Measurements from ENCODE around the gene DISC1. TPM values are rescaled to one million over a fixed set of nuclear protein-coding genes. Genes with fewer than 3 reads are reported as not detected.

The DISC1 gene
- total RNA-seq, 1 experiment from 2014 or later: 3.3 TPM

DNA sequence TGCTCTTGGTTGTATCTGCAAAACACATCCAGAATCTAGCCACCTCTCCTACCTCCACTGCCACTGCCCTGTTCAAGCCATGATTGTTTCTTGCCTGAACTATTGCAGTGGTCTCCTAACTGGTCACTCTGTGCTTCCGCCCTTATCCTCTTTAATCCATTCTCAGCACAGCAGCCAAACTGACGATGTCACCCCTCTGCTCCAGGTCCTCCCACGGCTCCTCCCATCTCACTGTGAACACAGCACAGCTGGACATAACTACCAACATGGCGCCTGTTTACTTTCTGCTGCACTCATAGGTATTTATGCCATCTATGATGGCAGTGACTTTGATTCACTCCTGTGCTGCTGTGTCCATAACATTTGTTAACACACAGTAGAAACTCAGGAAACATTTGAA, 406.7 kb downstream of the DISC1 start:
- Histone ChIP-seq H3K27me3 (replicated peaks) (no peaks in the 10 kb centered on the region; the same call in 1 of the 2 replicates), H3K36me3 (no peaks in the 10 kb centered on the region), H3K4me1 (replicated peaks) (no peaks in the 10 kb centered on the region), H3K9me3 (replicated peaks) (no peaks in the 10 kb centered on the region), H3K4me3 (no peak overlapping the region), H3K27ac (no peak overlapping the region)
- no peak for DNase-seq (ENCODE audit: low read depth in 1 of 2, low spot score in 2 of 2)

DNA sequence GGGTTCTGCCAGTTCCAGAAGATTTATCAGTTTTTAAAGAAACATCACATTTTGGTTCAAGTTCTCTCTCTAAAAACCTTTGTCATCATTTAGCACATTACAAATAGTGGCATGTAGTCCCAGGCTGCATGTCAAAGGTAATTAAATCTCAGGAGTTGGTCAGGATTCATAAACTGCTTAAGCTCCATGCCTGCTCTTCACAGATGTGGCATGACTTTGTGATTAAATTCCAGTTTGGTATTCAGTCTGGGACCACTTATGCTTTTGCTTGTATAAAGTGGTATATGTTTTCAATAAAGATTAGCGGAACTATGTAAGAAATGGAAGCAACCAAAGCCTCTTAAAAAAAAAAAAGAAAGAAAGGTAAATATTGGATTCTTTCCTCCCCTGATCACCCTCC, 408.0 kb downstream of the DISC1 start:
- no peak for DNase-seq (ENCODE audit: low read depth in 1 of 2, low spot score in 2 of 2)
- no peaks in the 10 kb centered on the region; the same call in 1 of the 2 replicates for H3K27me3 ChIP-seq (replicated peaks)
- no peaks in the 10 kb centered on the region for H3K9me3 ChIP-seq (replicated peaks)
- H3K4me1 ChIP-seq (replicated peaks): 0 out of 2 replicates have a peak, but pooled peaks cover 4% of the 10 kb centered on the region
- H3K36me3 ChIP-seq: no peaks in the 10 kb centered on the region
- no peak overlapping the region for H3K4me3 ChIP-seq
- H3K27ac ChIP-seq: no peak overlapping the region

DNA sequence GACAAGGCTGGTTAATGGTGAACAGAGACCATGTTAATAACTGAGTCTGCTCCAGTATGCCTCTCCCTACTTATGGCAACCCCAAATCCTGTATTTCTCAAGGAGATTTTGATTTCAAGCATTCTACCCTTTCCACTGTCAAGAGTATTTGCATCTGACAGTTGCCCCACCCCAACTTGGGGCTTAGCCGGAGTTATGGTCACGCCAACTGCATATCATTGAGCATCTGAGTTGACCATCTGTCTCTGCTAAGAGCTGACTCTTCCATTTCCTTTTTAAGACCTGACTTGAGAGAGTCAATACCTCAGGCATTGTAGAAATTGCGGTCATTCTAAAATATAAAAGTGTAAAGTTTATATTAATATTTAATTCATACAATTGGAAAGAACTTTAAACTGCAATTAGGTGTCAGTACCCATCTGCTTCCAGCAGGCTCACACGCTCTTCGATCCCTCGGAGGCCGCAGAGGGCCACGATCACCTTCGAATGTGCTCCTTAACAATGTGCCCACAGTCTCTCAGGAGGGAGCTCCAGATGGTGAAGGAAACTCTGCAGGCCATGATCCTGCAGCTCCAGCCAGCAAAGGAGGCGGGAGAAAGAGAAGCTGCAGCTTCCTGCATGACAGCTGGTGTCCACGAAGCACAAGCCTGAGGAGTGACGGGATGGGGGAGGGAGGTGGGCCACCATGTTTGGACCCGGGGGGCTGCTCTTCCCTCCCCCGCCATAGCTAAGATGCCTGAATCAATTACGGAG, 409.8 kb downstream of the DISC1 start:
- Histone ChIP-seq H3K4me1 (replicated peaks) (0 out of 2 replicates have a peak, but pooled peaks cover 4% of the 10 kb centered on the region), H3K27me3 (replicated peaks) (no peaks in the 10 kb centered on the region; the same call in 1 of the 2 replicates), H3K36me3 (no peaks in the 10 kb centered on the region), H3K27ac (no peak overlapping the region), H3K4me3 (no peak overlapping the region), H3K9me3 (replicated peaks) (no peaks in the 10 kb centered on the region)
- no peak for DNase-seq (ENCODE audit: low read depth in 1 of 2, low spot score in 2 of 2)

DNA sequence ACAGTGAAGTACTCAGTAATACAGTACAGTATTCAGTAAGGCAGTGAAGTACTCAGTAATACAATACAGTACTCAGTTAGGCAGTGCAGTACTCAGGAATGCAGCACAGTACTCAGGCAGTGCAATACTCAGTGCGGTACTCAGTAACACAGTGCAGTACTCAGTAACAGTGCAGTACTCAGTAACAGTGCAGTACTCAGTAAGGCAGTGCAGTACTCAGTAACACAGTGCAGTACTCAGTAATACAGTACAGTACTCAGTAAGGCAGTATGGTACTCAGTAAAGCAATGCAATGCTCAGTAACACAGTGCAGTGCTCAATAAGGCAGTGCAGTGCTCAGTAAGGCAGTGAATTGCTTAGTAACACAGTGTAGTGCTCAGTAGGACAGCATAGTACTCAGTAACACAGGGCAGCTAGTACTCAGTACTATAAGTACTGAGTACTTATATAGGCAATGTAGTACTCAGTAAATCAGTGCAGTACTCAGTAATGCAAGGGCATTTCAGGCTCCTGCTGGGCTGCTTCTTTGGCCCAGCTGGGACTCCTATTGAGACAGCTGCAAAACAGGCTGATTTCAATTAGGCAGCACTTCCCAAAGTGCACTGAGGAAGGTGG, 411.3 kb downstream of the DISC1 start:
- no peak for DNase-seq (ENCODE audit: low read depth in 1 of 2, low spot score in 2 of 2)
- Histone ChIP-seq H3K9me3 (replicated peaks) (no peaks in the 10 kb centered on the region), H3K36me3 (no peaks in the 10 kb centered on the region), H3K4me3 (no peak overlapping the region), H3K27me3 (replicated peaks) (no peaks in the 10 kb centered on the region; the same call in 1 of the 2 replicates), H3K4me1 (replicated peaks) (0 out of 2 replicates have a peak, but pooled peaks cover 4% of the 10 kb centered on the region), H3K27ac (no peak overlapping the region)

DNA sequence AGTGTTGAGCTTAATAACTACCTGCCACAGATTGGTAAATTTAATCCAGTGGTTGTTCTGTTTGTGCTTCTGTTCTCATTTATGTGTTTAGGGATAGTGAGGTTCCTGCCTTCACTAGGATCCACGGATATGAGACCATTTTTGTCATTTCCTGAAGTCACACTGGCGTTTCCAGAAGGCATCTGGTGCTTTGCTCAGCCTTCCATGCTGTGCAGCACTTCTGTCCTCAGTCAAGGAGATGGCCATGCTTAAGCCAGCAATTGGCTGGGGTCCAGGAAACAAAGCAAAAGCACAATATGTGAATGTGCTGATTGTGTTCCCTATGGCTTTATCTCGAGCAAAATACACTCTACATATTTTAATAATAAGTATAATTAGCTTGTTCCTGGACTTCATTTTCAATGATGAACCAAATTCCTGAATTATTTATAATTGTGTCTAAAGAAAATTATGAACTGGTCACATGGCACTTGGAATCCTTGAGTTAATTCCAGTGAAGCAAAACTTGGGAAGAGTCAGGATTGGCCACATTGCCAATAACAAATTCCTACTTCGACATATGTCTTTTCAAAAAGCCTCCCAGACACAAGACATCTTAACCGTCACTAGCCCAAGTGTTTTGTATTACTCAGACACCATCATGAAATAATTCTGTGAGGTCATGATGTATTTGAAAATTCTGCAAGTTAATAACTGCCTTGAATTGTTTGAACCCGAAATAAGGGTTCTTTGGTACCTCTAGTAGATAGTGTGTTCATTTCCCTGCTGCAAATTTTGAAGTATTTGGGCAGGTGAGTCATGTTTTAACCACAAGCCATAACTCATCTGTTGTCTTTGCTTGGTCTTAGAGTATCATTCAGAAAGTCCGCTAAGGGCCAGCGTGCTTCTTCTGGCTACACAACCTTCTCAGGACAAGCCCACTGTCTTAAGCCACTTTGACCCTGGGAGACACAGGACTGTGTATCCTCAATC, 412.4 kb downstream of the DISC1 start:
- Histone ChIP-seq H3K4me1 (replicated peaks) (0 out of 2 replicates have a peak, but pooled peaks cover 4% of the 10 kb centered on the region), H3K36me3 (no peaks in the 10 kb centered on the region), H3K27me3 (replicated peaks) (no peaks in the 10 kb centered on the region; the same call in 1 of the 2 replicates), H3K4me3 (no peak overlapping the region), H3K27ac (no peak overlapping the region), H3K9me3 (replicated peaks) (no peaks in the 10 kb centered on the region)
- no peak for DNase-seq (ENCODE audit: low read depth in 1 of 2, low spot score in 2 of 2)

DNA sequence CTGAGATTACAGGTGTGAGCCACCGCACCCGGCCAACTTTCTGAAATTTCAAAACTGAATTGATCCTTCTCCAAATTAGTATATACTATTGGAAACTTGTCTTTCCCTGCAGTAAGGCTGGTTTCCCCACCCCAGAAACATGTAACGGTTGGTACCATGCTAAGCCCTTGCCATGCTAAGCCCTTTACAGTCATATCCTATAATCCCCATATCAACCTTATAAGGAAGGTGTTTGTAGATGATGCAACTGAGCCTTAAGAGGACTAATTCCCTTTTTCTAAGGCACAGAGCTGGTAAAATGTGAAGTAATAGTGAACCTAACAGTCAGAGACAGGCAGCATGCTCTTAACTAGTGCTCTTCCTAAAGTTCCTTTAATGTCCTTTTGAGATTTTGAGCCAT, 413.7 kb downstream of the DISC1 start:
- H3K4me1 ChIP-seq (replicated peaks): 0 out of 2 replicates have a peak, but pooled peaks cover 4% of the 10 kb centered on the region
- H3K4me3 ChIP-seq: no peak overlapping the region
- no peaks in the 10 kb centered on the region for H3K36me3 ChIP-seq
- no peaks in the 10 kb centered on the region for H3K9me3 ChIP-seq (replicated peaks)
- no peak for DNase-seq (ENCODE audit: low read depth in 1 of 2, low spot score in 2 of 2)
- H3K27ac ChIP-seq: no peak overlapping the region
- no peaks in the 10 kb centered on the region for H3K27me3 ChIP-seq (replicated peaks)

DNA sequence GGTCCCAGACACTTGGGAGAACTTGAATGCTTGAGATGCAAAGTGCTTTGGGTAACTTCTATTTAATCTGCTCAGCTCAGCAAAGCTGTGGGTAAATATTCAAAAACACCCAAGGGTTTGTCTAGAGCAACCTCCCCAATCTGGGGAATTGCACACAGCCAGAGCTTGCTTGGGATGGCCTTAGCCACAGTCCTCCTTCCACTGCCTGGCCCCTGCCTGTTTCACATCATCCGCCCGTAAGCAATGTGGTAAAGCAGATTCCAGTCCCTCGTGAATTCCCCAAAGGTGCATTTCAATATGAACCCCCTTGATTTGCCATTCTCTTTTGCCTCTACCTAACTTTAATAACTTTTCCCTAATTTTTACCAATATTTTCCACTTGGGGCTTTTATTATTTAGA, 418.1 kb downstream of the DISC1 start:
- no peak overlapping the region for H3K27ac ChIP-seq
- no peaks in the 10 kb centered on the region for H3K4me1 ChIP-seq (replicated peaks)
- H3K27me3 ChIP-seq (replicated peaks): no peaks in the 10 kb centered on the region
- no peak for DNase-seq (ENCODE audit: low read depth in 1 of 2, low spot score in 2 of 2)
- H3K4me3 ChIP-seq: no peak overlapping the region
- H3K9me3 ChIP-seq (replicated peaks): no peaks in the 10 kb centered on the region
- no peaks in the 10 kb centered on the region for H3K36me3 ChIP-seq

DNA sequence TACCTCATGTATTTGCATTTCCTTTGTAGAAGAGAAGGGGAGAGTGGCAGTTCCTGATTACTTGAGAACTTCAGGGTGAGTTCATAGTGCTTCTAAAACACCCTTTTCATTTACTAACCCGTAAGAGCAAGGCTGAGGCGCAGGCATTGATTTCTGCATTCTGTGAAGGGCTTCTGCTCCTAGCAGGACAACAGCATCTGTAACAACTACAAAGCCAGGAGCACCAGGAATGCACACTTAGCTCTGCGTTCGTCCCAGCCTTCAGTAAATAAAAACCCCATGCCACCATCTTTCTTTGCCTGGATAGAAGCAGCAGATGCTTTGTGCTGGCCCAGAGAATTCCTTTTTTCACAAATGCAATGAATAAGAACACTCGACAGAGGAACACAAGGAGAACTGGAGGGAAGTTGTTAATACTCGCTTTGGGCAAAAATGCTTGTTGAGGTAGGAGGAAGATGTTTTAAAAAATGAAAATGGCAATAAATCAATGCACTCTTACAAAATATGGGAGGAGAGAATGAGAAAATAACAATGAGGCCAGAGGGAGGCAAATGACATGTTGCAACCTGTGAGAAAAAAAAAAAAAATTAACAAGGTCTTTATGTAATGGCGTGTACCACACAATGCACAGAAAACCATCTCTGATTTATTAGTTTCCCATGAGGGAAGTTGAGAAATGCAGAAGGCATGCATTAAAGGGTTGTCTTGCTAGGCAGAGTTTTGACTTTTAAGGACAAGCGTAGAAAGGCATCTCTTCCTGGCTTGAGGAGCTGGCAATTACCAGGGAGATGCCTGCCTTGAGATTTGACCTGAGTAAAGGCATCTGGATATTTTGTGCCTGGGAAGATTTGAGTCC, 418.8 kb downstream of the DISC1 start:
- no peak overlapping the region for H3K27ac ChIP-seq
- no peaks in the 10 kb centered on the region for H3K9me3 ChIP-seq (replicated peaks)
- no peaks in the 10 kb centered on the region for H3K36me3 ChIP-seq
- DNase-seq (ENCODE audit: low read depth in 1 of 2, low spot score in 2 of 2): no peak
- no peaks in the 10 kb centered on the region for H3K27me3 ChIP-seq (replicated peaks)
- no peak overlapping the region for H3K4me3 ChIP-seq
- no peaks in the 10 kb centered on the region for H3K4me1 ChIP-seq (replicated peaks)

DNA sequence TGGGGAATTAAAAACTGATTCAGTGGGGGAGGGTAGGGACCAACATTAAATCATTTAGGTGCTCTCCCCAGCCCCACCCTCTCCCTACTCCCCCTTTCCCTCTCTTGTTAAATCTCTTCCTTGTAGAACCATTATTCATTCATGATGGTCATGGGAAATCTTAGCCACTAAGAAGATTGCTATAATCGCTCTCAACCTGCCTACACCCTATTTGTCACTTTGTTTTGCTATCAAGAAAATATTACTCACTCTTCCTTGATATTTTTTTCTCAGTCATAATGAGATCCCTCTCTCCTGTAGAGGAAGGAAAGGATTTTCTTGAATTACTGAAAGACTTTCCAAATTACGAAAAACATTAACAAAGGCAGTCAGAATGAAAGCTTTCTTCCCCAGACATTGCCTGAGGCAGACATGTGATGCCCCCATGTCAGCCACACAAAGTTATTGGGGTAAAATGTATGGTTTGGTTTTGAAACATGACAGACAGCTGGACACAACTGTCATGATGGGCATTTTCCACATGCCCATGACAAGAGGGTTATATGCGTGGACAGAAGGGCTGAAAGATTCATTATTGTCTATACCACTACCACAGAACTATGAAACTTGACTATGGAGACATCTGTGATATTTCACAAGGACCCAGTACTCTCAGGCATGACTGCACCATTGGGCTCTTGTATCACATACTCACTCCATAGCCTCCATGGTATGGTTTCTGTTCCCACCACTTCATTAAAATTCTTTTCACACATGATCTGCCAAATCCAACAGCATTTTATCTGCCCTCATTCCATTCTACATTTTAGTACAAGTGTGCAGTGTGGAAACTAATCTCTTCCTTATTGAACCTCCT, 420.1 kb downstream of the DISC1 start:
- Histone ChIP-seq H3K4me1 (replicated peaks) (no peaks in the 10 kb centered on the region), H3K4me3 (no peak overlapping the region), H3K27ac (no peak overlapping the region), H3K9me3 (replicated peaks) (no peaks in the 10 kb centered on the region), H3K36me3 (no peaks in the 10 kb centered on the region), H3K27me3 (replicated peaks) (no peaks in the 10 kb centered on the region)
- no peak for DNase-seq (ENCODE audit: low read depth in 1 of 2, low spot score in 2 of 2)

DNA sequence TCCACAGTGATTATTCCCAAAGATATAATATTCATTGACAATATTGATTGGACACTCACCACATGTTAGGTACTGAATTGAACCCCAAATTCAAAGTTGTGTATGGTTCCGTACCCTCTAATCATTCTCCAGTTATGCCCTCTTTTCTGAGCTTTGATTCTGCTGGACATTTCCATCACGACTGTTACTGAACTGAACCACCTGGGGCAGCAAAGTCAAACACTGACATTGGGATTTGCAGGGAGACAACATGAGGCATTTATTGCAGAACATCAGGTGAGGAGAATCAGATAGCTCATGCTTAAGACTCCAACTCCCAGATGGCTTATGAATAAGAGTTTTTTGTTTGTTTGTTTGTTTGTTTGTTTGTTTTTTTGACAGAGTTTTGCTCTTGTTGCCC, 420.9 kb downstream of the DISC1 start:
- H3K9me3 ChIP-seq (replicated peaks): no peaks in the 10 kb centered on the region
- no peaks in the 10 kb centered on the region for H3K27me3 ChIP-seq (replicated peaks)
- H3K4me1 ChIP-seq (replicated peaks): no peaks in the 10 kb centered on the region
- H3K4me3 ChIP-seq: no peak overlapping the region
- no peak for DNase-seq (ENCODE audit: low read depth in 1 of 2, low spot score in 2 of 2)
- no peaks in the 10 kb centered on the region for H3K36me3 ChIP-seq
- H3K27ac ChIP-seq: no peak overlapping the region

DNA sequence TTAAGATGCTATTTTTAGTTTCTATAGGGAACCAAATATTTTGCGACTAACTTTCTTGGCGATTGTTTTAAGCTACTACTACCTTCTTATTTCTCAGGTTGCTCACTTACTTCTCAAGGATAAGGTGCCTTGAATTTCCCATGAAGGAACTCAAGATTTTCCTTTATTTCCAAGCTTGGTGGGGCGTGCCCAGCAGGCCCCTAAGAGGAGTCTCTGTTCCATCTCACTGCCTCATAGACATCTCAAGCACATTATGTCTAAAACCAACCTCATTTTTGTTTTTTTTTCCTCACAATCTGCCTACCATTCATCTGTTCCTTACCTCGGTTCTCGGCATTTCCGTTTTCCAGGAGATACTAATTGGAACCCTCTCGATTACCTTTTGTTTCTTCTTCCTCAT, 421.9 kb downstream of the DISC1 start:
- H3K9me3 ChIP-seq (replicated peaks): no peaks in the 10 kb centered on the region
- no peaks in the 10 kb centered on the region for H3K4me1 ChIP-seq (replicated peaks)
- H3K27me3 ChIP-seq (replicated peaks): no peaks in the 10 kb centered on the region
- no peak overlapping the region for H3K27ac ChIP-seq
- DNase-seq (ENCODE audit: low read depth in 1 of 2, low spot score in 2 of 2): no peak
- H3K36me3 ChIP-seq: no peaks in the 10 kb centered on the region
- no peak overlapping the region for H3K4me3 ChIP-seq

DNA sequence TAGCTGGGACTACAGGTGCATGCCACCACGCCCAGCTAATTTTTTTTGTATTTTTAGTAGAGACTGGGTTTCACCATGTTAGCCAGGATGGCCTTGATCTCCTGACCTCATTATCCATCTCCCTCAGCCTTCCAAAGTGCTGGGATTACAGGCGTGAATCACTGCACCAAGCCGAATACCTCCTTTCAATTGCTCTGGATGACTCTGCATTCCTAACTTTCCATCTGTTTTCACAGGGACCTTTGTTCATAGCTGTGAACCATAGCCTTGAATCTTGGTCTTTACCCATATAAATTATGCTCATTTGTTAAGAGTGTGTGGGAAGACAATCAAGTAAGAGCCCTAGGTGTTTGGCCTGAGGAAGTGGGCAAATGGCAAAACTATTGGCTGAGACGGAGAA, 422.7 kb downstream of the DISC1 start:
- no peaks in the 10 kb centered on the region for H3K9me3 ChIP-seq (replicated peaks)
- no peaks in the 10 kb centered on the region for H3K4me1 ChIP-seq (replicated peaks)
- no peaks in the 10 kb centered on the region for H3K27me3 ChIP-seq (replicated peaks)
- DNase-seq (ENCODE audit: low read depth in 1 of 2, low spot score in 2 of 2): no peak
- no peak overlapping the region for H3K27ac ChIP-seq
- no peak overlapping the region for H3K4me3 ChIP-seq
- H3K36me3 ChIP-seq: no peaks in the 10 kb centered on the region
